GM18873 (cell line): ENCODE data around the gene PP2D1.
"Not testable (repeated sequence)": the region's sequence is repeated elsewhere in the genome, so short reads cannot be mapped to it uniquely, and the experiment has no call there.

Experiments
- ATAC-seq: cut with Tn5 transposase; IDR thresholded peaks from one replicate; pipeline ENCODE4 v1.9.1; 2021; ENCODE audit warnings: mild to moderate bottlenecking, moderate library complexity, moderate number of reproducible peaks; ENCODE audit not compliant: unreplicated experiment, low FRiP score

Gene PP2D1

DNA sequence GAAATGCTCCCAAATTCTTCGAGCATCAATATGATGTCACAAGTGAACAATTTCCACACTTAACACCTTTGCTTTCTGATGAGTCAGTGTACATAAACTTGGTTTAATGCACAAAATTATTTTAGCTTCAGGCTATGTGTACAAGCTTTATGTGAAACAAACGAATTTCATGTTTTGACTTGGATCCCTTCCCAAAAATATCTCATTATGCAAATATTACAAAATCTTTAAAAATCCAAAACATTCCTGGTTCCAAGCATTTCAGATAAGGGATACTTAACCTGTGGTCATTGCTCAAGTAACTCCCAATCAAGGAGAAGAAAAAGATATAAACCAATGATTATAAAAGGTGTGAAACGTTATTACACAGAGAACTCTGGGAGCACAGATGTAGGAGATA, 40.0 kb downstream of the PP2D1 start:
- no peak for ATAC-seq

DNA sequence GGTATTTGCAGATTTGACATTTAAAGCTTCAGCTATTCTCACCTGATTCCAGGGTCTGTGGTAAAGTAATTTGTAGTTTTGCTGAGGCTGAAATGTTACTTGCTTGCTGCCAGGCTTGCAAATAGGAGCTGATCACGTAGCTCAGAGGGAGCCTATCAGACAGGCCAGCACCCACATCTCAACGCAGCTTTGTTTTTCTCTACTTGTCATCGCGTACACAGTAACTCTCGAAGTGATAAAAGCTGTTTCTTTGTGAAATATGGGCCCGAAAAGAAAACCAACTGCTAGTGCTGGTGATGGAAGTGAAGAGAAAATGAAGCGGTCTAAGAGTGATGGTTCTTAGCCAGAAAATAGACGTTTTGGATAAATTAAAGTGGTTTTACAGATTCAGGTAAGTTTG, 41.7 kb downstream of the PP2D1 start:
- no peak for ATAC-seq

- no peak for ATAC-seq
Measured at GRCh38 chr3:19967812-19968211, 44.3 kb downstream of the PP2D1 start.

- no peak for ATAC-seq
Measured at GRCh38 chr3:19967208-19967607, 44.9 kb downstream of the PP2D1 start.

- no peak for ATAC-seq
Measured at GRCh38 chr3:19961960-19962359, 50.1 kb downstream of the PP2D1 start.

- no peak for ATAC-seq
Measured at GRCh38 chr3:19960696-19961095, 51.4 kb downstream of the PP2D1 start.

GRCh38 chr3:19959505-19959904, 52.6 kb downstream of the PP2D1 start:
- ATAC-seq, result no peak

- ATAC-seq, result not testable (repeated sequence)
Measured at GRCh38 chr3:19957354-19957753, 54.7 kb downstream of the PP2D1 start.

GRCh38 chr3:19954676-19955075, 57.4 kb downstream of the PP2D1 start:
- ATAC-seq, result no peak

- no peak for ATAC-seq
Measured at GRCh38 chr3:19950316-19950715, 61.7 kb downstream of the PP2D1 start.

- ATAC-seq, result no peak
Measured at GRCh38 chr3:19948226-19948591, 63.9 kb downstream of the PP2D1 start.

- ATAC-seq, result no peak
Measured at GRCh38 chr3:19947549-19948225, 64.4 kb downstream of the PP2D1 start.

DNA sequence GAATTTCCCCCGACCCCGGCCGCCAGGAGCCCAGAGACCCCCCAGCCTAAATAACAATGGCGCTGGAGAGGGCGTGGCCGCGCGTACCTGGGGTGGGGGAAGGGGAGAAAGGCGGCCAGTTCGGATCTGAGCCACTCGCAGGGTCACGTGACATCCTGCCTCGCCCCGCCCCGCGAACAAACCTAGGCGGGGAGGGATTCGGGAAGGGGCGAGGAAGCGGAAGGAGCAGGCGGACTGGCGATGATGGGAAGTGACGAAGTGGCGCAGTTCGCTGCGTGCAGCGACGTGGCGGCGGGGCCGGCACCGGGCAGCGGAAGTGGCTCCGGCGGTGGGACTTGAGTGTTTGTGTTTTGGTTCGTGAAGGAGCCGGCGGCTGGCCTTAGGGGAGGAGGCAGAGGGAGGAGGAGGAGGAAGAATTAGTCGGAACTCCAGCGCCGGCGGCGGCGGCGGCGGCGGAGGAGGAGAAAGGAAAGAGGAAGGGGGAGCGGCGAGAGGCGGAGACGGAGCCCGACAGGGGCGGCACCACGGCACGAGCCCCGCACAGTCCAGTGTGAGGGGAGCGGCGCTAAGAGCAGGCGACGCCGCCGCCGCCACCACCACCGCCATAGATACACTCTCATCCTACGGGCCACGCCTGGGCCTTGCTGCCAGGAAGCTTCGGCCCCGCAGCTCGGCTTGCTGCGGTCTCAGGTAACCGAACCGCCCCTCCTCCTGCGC, 65.1 kb downstream of the PP2D1 start, which contains the start of gene RAB5A:
Gene RAB5A (plus strand): TSS at position 266 of the 717 bp plus-strand sequence. CDS start 3,802 bp downstream, outside the sequence.
- peak; percentile 96 for ATAC-seq

- ATAC-seq, result peak; percentile 1
Measured at GRCh38 chr3:19945969-19946831, 65.9 kb downstream of the PP2D1 start.

DNA sequence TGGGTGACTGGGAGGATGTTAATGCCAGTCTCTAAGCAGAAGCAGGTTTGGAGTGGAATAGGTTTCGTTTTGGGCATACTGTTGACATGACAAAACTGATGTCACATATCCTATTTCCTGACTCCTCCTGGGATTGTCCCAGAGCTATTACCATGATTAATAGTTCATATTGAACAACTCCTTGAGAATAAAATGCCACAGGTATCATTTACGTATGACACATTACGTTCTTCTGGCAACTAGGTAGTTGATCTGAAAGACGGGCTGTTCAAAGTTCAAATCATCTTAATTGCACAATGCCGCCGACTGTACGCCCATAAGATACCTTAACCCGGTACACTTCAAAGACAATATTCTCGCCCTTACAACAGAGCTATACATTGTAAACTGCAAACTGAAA, 66.5 kb downstream of the PP2D1 start:
- no peak for ATAC-seq

DNA sequence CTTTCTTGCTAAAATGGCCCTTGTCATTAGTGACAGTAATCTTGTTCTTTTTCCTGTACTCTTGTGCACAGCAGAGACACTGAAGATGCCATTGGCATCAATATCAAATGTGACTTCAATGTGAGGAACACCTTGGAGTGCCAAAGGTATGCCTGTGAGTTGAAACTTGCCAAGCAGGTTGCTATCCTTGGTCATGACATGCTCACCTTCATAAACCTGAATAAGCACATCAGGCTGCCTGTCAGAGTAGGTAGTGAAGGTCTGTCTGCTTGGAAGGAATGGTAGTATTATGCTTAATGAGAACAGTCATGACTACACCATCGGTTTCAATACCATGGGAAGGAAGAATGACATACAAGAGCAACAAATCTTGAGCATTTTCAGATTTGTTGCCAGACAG, 71.4 kb downstream of the PP2D1 start:
- ATAC-seq, result no peak

GRCh38 chr3:19938295-19938627, 73.8 kb downstream of the PP2D1 start:
- no peak for ATAC-seq

DNA sequence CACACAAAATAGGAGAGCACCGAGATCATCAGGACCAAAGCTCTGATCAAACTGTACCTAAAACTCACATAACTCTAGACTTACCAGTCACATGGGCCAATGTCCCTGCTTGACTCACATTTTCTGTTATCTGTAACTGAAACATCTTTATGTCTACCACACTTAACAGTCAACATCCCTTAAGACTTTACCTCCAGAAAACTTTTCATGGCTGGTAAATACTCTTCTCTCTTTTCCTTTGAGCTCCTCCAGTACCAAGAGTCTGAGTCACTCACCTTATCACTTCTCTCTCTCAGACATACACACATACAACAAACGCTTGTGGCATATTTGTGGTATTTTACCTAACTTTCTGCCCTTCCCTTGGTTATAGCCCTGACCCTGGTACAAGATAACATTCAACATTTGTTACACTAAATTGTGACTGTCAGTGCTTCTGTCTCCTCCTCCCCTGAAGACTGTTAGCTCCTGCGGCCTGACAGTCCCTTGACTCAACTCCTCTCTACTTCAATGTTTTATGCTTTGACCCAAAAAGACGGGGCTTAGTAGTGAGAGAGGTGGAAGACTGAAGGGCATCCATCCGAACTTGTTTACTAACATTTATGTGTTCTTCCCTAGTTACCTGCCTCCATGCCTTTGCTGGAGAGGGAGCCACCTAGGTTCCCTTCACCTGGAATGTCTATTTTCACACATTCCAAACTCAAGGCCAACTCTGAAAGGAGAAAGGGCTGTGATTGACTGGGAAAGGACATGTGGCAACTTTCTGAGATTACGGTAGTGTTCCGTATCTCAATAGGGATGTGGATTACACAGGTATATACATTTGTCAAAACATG, 74.4 kb downstream of the PP2D1 start:
- no peak for ATAC-seq
